Natural killer cell (primary cell): Measurements from ENCODE around the gene SYNDIG1. TPM values are rescaled to one million over a fixed set of nuclear protein-coding genes. Genes with fewer than 3 reads are reported as not detected.

Experiments
- ATAC-seq, 3 donors: fragments of 150-1000 bp in 2 of 3; fragments of 200-7000 bp in 1 of 3; cut with Tn5 transposase; 1 replicate in 1 of 3; 2 replicates in 2 of 3; pipeline ENCODE4 v1.10.0; 2021; ENCODE audit warnings: mild to moderate bottlenecking in 2 of 3, moderate library complexity in 2 of 3
- DNase-seq, 2 donors: peaks; one replicate each; pipeline versions ENCODE4 v3.0.0 to v3.0.0-alpha.2; 2013 to 2021; ENCODE audit warnings: mixed read lengths in 1 of 2
- H3K27ac ChIP-seq: one replicate; pipeline ENCODE4 v1.5.1; 2013; ENCODE audit warnings: mild to moderate bottlenecking, low read length
- H3K27me3 ChIP-seq: one replicate; pipeline ENCODE4 v1.6.1; 2013; ENCODE audit warnings: low read length; ENCODE audit not compliant: control insufficient read depth, insufficient read depth
- H3K36me3 ChIP-seq: one replicate; pipeline ENCODE4 v1.6.1; 2013; ENCODE audit warnings: low read length; ENCODE audit not compliant: control insufficient read depth, insufficient read depth
- H3K4me1 ChIP-seq: one replicate; pipeline ENCODE4 v1.6.1; 2013; ENCODE audit warnings: low read length; ENCODE audit not compliant: control insufficient read depth, insufficient read depth
- H3K4me3 ChIP-seq: one replicate; pipeline ENCODE4 v1.5.1; 2013; ENCODE audit warnings: low read length
- H3K9me3 ChIP-seq: one replicate; pipeline ENCODE4 v1.6.1; 2013; ENCODE audit warnings: low read length; ENCODE audit not compliant: control insufficient read depth, insufficient read depth
- H3K27ac Mint-ChIP-seq, 2 donors: one replicate each; pipeline ENCODE4 v1.8.0; 2022; ENCODE audit warnings: mild to moderate bottlenecking in 2 of 2, mixed read lengths in 2 of 2, moderate library complexity in 1 of 2
- H3K27me3 Mint-ChIP-seq, 2 donors: one replicate each; pipeline ENCODE4 v1.8.0; 2022; ENCODE audit warnings: low read depth in 2 of 2, mixed read lengths in 2 of 2
- H3K36me3 Mint-ChIP-seq: one replicate; pipeline ENCODE4 v1.8.0; 2022; ENCODE audit warnings: mixed read lengths
- H3K4me1 Mint-ChIP-seq, 2 donors: one replicate each; pipeline ENCODE4 v1.8.0; 2022; ENCODE audit warnings: mixed read lengths in 2 of 2
- H3K4me3 Mint-ChIP-seq: one replicate; pipeline ENCODE4 v1.8.0; 2022; ENCODE audit warnings: mild to moderate bottlenecking, moderate library complexity, mixed read lengths
- H3K9me3 Mint-ChIP-seq, 2 donors: one replicate each; pipeline ENCODE4 v1.8.0; 2022; ENCODE audit warnings: mixed read lengths in 2 of 2
- CTCF ChIP-seq: fragments of 200-600 bp; IDR thresholded peaks from one replicate; pipeline ENCODE4 v1.8.0; 2022; ENCODE audit warnings: antibody characterized with exemption
- WGBS: methylation state at CpG from one replicate; pipeline ENCODE4 v1.1.7; 2013; ENCODE audit warnings: missing lambda C conversion rate; ENCODE audit not compliant: insufficient coverage; 5-methylcytosine and 5-hydroxymethylcytosine counted together
- intact Hi-C: fragments of 100-400 bp; cut with micrococcal nuclease; formaldehyde crosslinking; loops from one replicate; pipeline ENCODE4 v1.14.2; 2022
- total RNA-seq, 4 donors: library from RNA; stranded (reverse); fragments of 120-200 nt in 1 of 4; gene quantifications; one replicate each; pipeline versions ENCODE4 v1.2.3 to v1.2.4, GENCODE V29; 2013 to 2022

The SYNDIG1 gene
- total RNA-seq, 3 donors from 2014 or later (not counting 1 experiment from before 2014, with no cell fraction given), result not detected

GRCh38 chr20:24450624-24451376, 18.6 kb upstream of the SYNDIG1 start:
- no peak for ATAC-seq
- H3K36me3 ChIP-seq, result no peaks in the 10 kb centered on the region
- no peaks in the 10 kb centered on the region for H3K4me1 Mint-ChIP-seq
- H3K27me3 ChIP-seq, result no peaks in the 10 kb centered on the region
- H3K4me3 Mint-ChIP-seq, result no peak overlapping the region
- H3K27ac Mint-ChIP-seq, result no peak overlapping the region
- H3K27me3 Mint-ChIP-seq, result peaks cover 0 to 10% of the 10 kb centered on the region in 2 donors
- H3K4me3 ChIP-seq, result no peak overlapping the region
- no peak for TF ChIP-seq CTCF
- no peaks in the 10 kb centered on the region for H3K36me3 Mint-ChIP-seq
- H3K4me1 ChIP-seq, result no peaks in the 10 kb centered on the region
- H3K27ac ChIP-seq, result no peak overlapping the region
- no peaks in the 10 kb centered on the region for H3K9me3 Mint-ChIP-seq
- intact Hi-C loops, result no loop called here
- no peak for DNase-seq
- WGBS, result 87% methylated on average over 11 of the region's 11 CpGs
- H3K9me3 ChIP-seq, result no peaks in the 10 kb centered on the region

GRCh38 chr20:24451428-24451827, 18.0 kb upstream of the SYNDIG1 start:
- intact Hi-C loops, result no loop called here
- H3K27me3 Mint-ChIP-seq, result peaks cover 0 to 13% of the 10 kb centered on the region in 2 donors
- H3K4me3 ChIP-seq, result no peak overlapping the region
- no peaks in the 10 kb centered on the region for H3K9me3 ChIP-seq
- DNase-seq (no peak), ATAC-seq (no peak)
- no peaks in the 10 kb centered on the region for H3K36me3 ChIP-seq
- H3K4me1 ChIP-seq, result no peaks in the 10 kb centered on the region
- H3K36me3 Mint-ChIP-seq, result no peaks in the 10 kb centered on the region
- H3K9me3 Mint-ChIP-seq, result no peaks in the 10 kb centered on the region
- no peak overlapping the region for H3K27ac Mint-ChIP-seq
- no peak overlapping the region for H3K27ac ChIP-seq
- no peaks in the 10 kb centered on the region for H3K27me3 ChIP-seq
- 91% methylated on average over 3 of the region's 3 CpGs for WGBS
- no peak for TF ChIP-seq CTCF
- H3K4me1 Mint-ChIP-seq, result no peaks in the 10 kb centered on the region
- no peak overlapping the region for H3K4me3 Mint-ChIP-seq

GRCh38 chr20:24452016-24452415, 17.4 kb upstream of the SYNDIG1 start:
- H3K36me3 Mint-ChIP-seq, result no peaks in the 10 kb centered on the region
- ATAC-seq (no peak), DNase-seq (no peak)
- H3K27ac Mint-ChIP-seq, result no peak overlapping the region
- no peak overlapping the region for H3K4me3 Mint-ChIP-seq
- intact Hi-C loops, result no loop called here
- no peak overlapping the region for H3K27ac ChIP-seq
- H3K4me3 ChIP-seq, result no peak overlapping the region
- TF ChIP-seq CTCF, result no peak
- H3K27me3 Mint-ChIP-seq, result peaks cover under 1 to 11% of the 10 kb centered on the region in 2 donors
- H3K36me3 ChIP-seq, result no peaks in the 10 kb centered on the region
- 76% methylated on average over 8 of the region's 8 CpGs for WGBS
- no peaks in the 10 kb centered on the region for H3K9me3 Mint-ChIP-seq
- no peaks in the 10 kb centered on the region for H3K4me1 ChIP-seq
- no peaks in the 10 kb centered on the region for H3K27me3 ChIP-seq
- no peaks in the 10 kb centered on the region for H3K9me3 ChIP-seq
- no peaks in the 10 kb centered on the region for H3K4me1 Mint-ChIP-seq
